ENCODE results near the gene HNRNPR. TPM values are rescaled to one million over a fixed set of nuclear protein-coding genes. Genes with fewer than 3 reads are reported as not detected.

The HNRNPR gene
- total RNA-seq, 5 donors from 2014 or later (not counting 1 experiment from before 2014, with no cell fraction given) = 98.2 to 122 (median 109) TPM

GRCh38 chr1:23362218-23362713 is 18.2 kb upstream of the HNRNPR start:
- H3K9me3 ChIP-seq = peaks cover 22% of the 10 kb centered on the region
- Mint-ChIP-seq H3K27me3 (no peaks in the 10 kb centered on the region), H3K27ac (no peak overlapping the region), H3K36me3 (peaks cover 64% of the 10 kb centered on the region), H3K4me1 (peaks cover 14 to 15% (median 15%) of the 10 kb centered on the region in 3 donors), H3K9me3 (peaks cover 14 to 39% (median 34%) of the 10 kb centered on the region in 3 donors), H3K4me3 (no peak overlapping the region)
- H3K27ac ChIP-seq (ENCODE audit: low read length) = no peak overlapping the region
- ChIA-PET CTCF (interaction anchor here in 1 of 2 donors (0.5 kb wide), 1 partner anchor 329 kb away, joined by 3 read pairs; the partner anchor contains the start of gene RPL11), POLR2A (interaction anchor here in 1 of 2 donors (0.8 kb wide), 1 partner anchor 22 kb away, joined by 3 read pairs; no protein-coding TSS in a partner anchor)
- no peaks in the 10 kb centered on the region for H3K27me3 ChIP-seq (replicated peaks in 1 of 2; ENCODE audit: control insufficient read depth in 2 of 2, extremely low read depth in 1 of 2, insufficient read depth in 2 of 2, low read length in 1 of 2)
- H3K4me1 ChIP-seq (ENCODE audit: control insufficient read depth in 1 of 2, extremely low read depth in 1 of 2, insufficient read depth in 2 of 2, low read length in 2 of 2) = peaks cover 2% of the 10 kb centered on the region in 2 experiments
- DNase-seq (no peak), ATAC-seq (replicated peaks in 1 of 4) (no peak)
- peak overlapping the region in 1 of 2 donors; percentile 26 for H3K4me3 ChIP-seq (ENCODE audit: control insufficient read depth in 1 of 2, extremely low read depth in 1 of 2, low read length in 1 of 2)
- WGBS (ENCODE audit: insufficient coverage) = 94% methylated on average over 3 of the region's 13 CpGs
- peaks cover 8 to 17% of the 10 kb centered on the region in 2 donors for H3K36me3 ChIP-seq (ENCODE audit: control insufficient read depth in 2 of 2, extremely low read depth in 1 of 2, insufficient read depth in 1 of 2, low read length in 1 of 2)

GRCh38 chr1:23358310-23358875 is 14.3 kb upstream of the HNRNPR start:
- no CpG with 5 or more reads among the region's 3 CpGs for WGBS (ENCODE audit: insufficient coverage)
- H3K4me3 ChIP-seq (ENCODE audit: control insufficient read depth in 1 of 2, extremely low read depth in 1 of 2, low read length in 1 of 2) = no peak overlapping the region
- Mint-ChIP-seq H3K4me1 (peaks cover 0 to 4% (median 4%) of the 10 kb centered on the region in 3 donors), H3K36me3 (peaks cover 52% of the 10 kb centered on the region), H3K9me3 (peaks cover 14 to 39% (median 33%) of the 10 kb centered on the region in 3 donors), H3K4me3 (no peak overlapping the region), H3K27ac (no peak overlapping the region), H3K27me3 (no peaks in the 10 kb centered on the region)
- CTCF ChIA-PET = no interaction called here
- peaks cover 19% of the 10 kb centered on the region for H3K9me3 ChIP-seq
- H3K27me3 ChIP-seq (replicated peaks in 1 of 2; ENCODE audit: control insufficient read depth in 2 of 2, extremely low read depth in 1 of 2, insufficient read depth in 2 of 2, low read length in 1 of 2) = no peaks in the 10 kb centered on the region
- H3K36me3 ChIP-seq (ENCODE audit: control insufficient read depth in 2 of 2, extremely low read depth in 1 of 2, insufficient read depth in 1 of 2, low read length in 1 of 2) = peaks cover 6 to 17% of the 10 kb centered on the region in 2 donors
- POLR2A ChIA-PET = no interaction called here
- DNase-seq = no peak
- no peak for ATAC-seq (replicated peaks in 1 of 4)
- no peak overlapping the region for H3K27ac ChIP-seq (ENCODE audit: low read length)
- H3K4me1 ChIP-seq (ENCODE audit: control insufficient read depth in 1 of 2, extremely low read depth in 1 of 2, insufficient read depth in 2 of 2, low read length in 2 of 2) = peaks cover 0 to 2% of the 10 kb centered on the region in 2 experiments

- peaks cover 43% of the 10 kb centered on the region for H3K36me3 Mint-ChIP-seq
- H3K27ac ChIP-seq (ENCODE audit: low read length) = no peak overlapping the region
- peaks cover 0 to 7% of the 10 kb centered on the region in 2 donors for H3K36me3 ChIP-seq (ENCODE audit: control insufficient read depth in 2 of 2, extremely low read depth in 1 of 2, insufficient read depth in 1 of 2, low read length in 1 of 2)
- peaks cover 11 to 31% (median 26%) of the 10 kb centered on the region in 3 donors for H3K9me3 Mint-ChIP-seq
- peaks cover 0 to 2% of the 10 kb centered on the region in 2 experiments for H3K4me1 ChIP-seq (ENCODE audit: control insufficient read depth in 1 of 2, extremely low read depth in 1 of 2, insufficient read depth in 2 of 2, low read length in 2 of 2)
- H3K4me1 Mint-ChIP-seq = peaks cover 0 to 4% (median 4%) of the 10 kb centered on the region in 3 donors
- H3K27me3 ChIP-seq (replicated peaks in 1 of 2; ENCODE audit: control insufficient read depth in 2 of 2, extremely low read depth in 1 of 2, insufficient read depth in 2 of 2, low read length in 1 of 2) = no peaks in the 10 kb centered on the region
- 83% methylated on average over 3 of the region's 3 CpGs for WGBS (ENCODE audit: insufficient coverage)
- ChIA-PET POLR2A (interaction anchor here in 1 of 2 donors (0.7 kb wide), 1 partner anchor 242 kb away, joined by 3 read pairs; no protein-coding TSS in a partner anchor), CTCF (no interaction called here)
- no peak overlapping the region for H3K27ac Mint-ChIP-seq
- no peaks in the 10 kb centered on the region for H3K27me3 Mint-ChIP-seq
- DNase-seq = no peak
- H3K4me3 Mint-ChIP-seq = no peak overlapping the region
- H3K4me3 ChIP-seq (ENCODE audit: control insufficient read depth in 1 of 2, extremely low read depth in 1 of 2, low read length in 1 of 2) = no peak overlapping the region
- peaks cover 14% of the 10 kb centered on the region for H3K9me3 ChIP-seq
- ATAC-seq (replicated peaks in 1 of 4) = no peak
These were observed 13.2 kb upstream of the HNRNPR start for GRCh38 chr1:23357138-23357908.

GRCh38 chr1:23356471-23357137 is 12.5 kb upstream of the HNRNPR start:
- Histone ChIP-seq H3K9me3 (peaks cover 8% of the 10 kb centered on the region), H3K4me1 (ENCODE audit: control insufficient read depth in 1 of 2, extremely low read depth in 1 of 2, insufficient read depth in 2 of 2, low read length in 2 of 2) (peaks cover 0 to 2% of the 10 kb centered on the region in 2 experiments), H3K27me3 (replicated peaks in 1 of 2; ENCODE audit: control insufficient read depth in 2 of 2, extremely low read depth in 1 of 2, insufficient read depth in 2 of 2, low read length in 1 of 2) (no peaks in the 10 kb centered on the region), H3K36me3 (ENCODE audit: control insufficient read depth in 2 of 2, extremely low read depth in 1 of 2, insufficient read depth in 1 of 2, low read length in 1 of 2) (no peaks in the 10 kb centered on the region), H3K27ac (ENCODE audit: low read length) (no peak overlapping the region), H3K4me3 (ENCODE audit: control insufficient read depth in 1 of 2, extremely low read depth in 1 of 2, low read length in 1 of 2) (no peak overlapping the region)
- no peak for DNase-seq
- 95% methylated on average over 5 of the region's 8 CpGs for WGBS (ENCODE audit: insufficient coverage)
- Mint-ChIP-seq H3K27ac (no peak overlapping the region), H3K36me3 (peaks cover 37% of the 10 kb centered on the region), H3K4me1 (peaks cover 0 to 4% (median 4%) of the 10 kb centered on the region in 3 donors), H3K27me3 (no peaks in the 10 kb centered on the region), H3K9me3 (peaks cover 11 to 27% (median 21%) of the 10 kb centered on the region in 3 donors), H3K4me3 (no peak overlapping the region)
- ATAC-seq (replicated peaks in 1 of 4) = no peak
- ChIA-PET POLR2A (no interaction called here), CTCF (no interaction called here)

- Histone ChIP-seq H3K9me3 (no peaks in the 10 kb centered on the region), H3K27me3 (replicated peaks in 1 of 2; ENCODE audit: control insufficient read depth in 2 of 2, extremely low read depth in 1 of 2, insufficient read depth in 2 of 2, low read length in 1 of 2) (no peaks in the 10 kb centered on the region), H3K4me3 (ENCODE audit: control insufficient read depth in 1 of 2, extremely low read depth in 1 of 2, low read length in 1 of 2) (no peak overlapping the region), H3K36me3 (ENCODE audit: control insufficient read depth in 2 of 2, extremely low read depth in 1 of 2, insufficient read depth in 1 of 2, low read length in 1 of 2) (no peaks in the 10 kb centered on the region), H3K4me1 (ENCODE audit: control insufficient read depth in 1 of 2, extremely low read depth in 1 of 2, insufficient read depth in 2 of 2, low read length in 2 of 2) (peaks cover 0 to 2% of the 10 kb centered on the region in 2 experiments), H3K27ac (ENCODE audit: low read length) (no peak overlapping the region)
- Mint-ChIP-seq H3K4me3 (no peak overlapping the region), H3K9me3 (peaks cover 0 to 3% (median 3%) of the 10 kb centered on the region in 3 donors), H3K27me3 (no peaks in the 10 kb centered on the region), H3K27ac (no peak overlapping the region), H3K4me1 (peaks cover 0 to 4% (median 4%) of the 10 kb centered on the region in 3 donors), H3K36me3 (peaks cover 13% of the 10 kb centered on the region)
- no peak for ATAC-seq (replicated peaks in 1 of 4)
- ChIA-PET CTCF (no interaction called here), POLR2A (no interaction called here)
- WGBS (ENCODE audit: insufficient coverage) = no CpG with 5 or more reads among the region's 3 CpGs
- DNase-seq = no peak
These were observed 10.2 kb upstream of the HNRNPR start for GRCh38 chr1:23354245-23354644.

- ChIA-PET CTCF (no interaction called here), POLR2A (no interaction called here)
- H3K27me3 ChIP-seq (replicated peaks in 1 of 2; ENCODE audit: control insufficient read depth in 2 of 2, extremely low read depth in 1 of 2, insufficient read depth in 2 of 2, low read length in 1 of 2) = no peaks in the 10 kb centered on the region
- no peaks in the 10 kb centered on the region for H3K36me3 ChIP-seq (ENCODE audit: control insufficient read depth in 2 of 2, extremely low read depth in 1 of 2, insufficient read depth in 1 of 2, low read length in 1 of 2)
- no peak for ATAC-seq (replicated peaks in 1 of 4)
- no peaks in the 10 kb centered on the region for H3K9me3 ChIP-seq
- H3K9me3 Mint-ChIP-seq = no peaks in the 10 kb centered on the region
- H3K4me3 ChIP-seq (ENCODE audit: control insufficient read depth in 1 of 2, extremely low read depth in 1 of 2, low read length in 1 of 2) = no peak overlapping the region
- peaks cover 7% of the 10 kb centered on the region for H3K36me3 Mint-ChIP-seq
- no peak for DNase-seq
- H3K4me3 Mint-ChIP-seq = no peak overlapping the region
- H3K27ac Mint-ChIP-seq = no peak overlapping the region
- peaks cover 0 to 2% of the 10 kb centered on the region in 2 experiments for H3K4me1 ChIP-seq (ENCODE audit: control insufficient read depth in 1 of 2, extremely low read depth in 1 of 2, insufficient read depth in 2 of 2, low read length in 2 of 2)
- no peak overlapping the region for H3K27ac ChIP-seq (ENCODE audit: low read length)
- peaks cover 0 to 4% (median 4%) of the 10 kb centered on the region in 3 donors for H3K4me1 Mint-ChIP-seq
- 67% methylated on average over 1 of the region's 1 CpG for WGBS (ENCODE audit: insufficient coverage)
- no peaks in the 10 kb centered on the region for H3K27me3 Mint-ChIP-seq
These were observed 8.1 kb upstream of the HNRNPR start for GRCh38 chr1:23352096-23352695.

Data from T-cell (primary cell).